HFFc6 (cell line): ENCODE data around the gene PRDX1. TPM values are rescaled to one million over a fixed set of nuclear protein-coding genes. Genes with fewer than 3 reads are reported as not detected.
"Not testable (repeated sequence)": the region's sequence is repeated elsewhere in the genome, so short reads cannot be mapped to it uniquely, and the experiment has no call there.

Experiments used
- DNase-seq: peaks from one replicate; pipeline ENCODE4 v3.0.0-alpha.2; 2018
- H3K27ac Mint-ChIP-seq: 2 replicates; pipeline ENCODE4 v1.8.0; 2020; ENCODE audit warnings: mild to moderate bottlenecking, mixed read lengths
- H3K27me3 Mint-ChIP-seq: 2 replicates; pipeline ENCODE4 v1.8.0; 2021; ENCODE audit warnings: mild to moderate bottlenecking, moderate library complexity, mixed read lengths; ENCODE audit not compliant: insufficient read depth
- H3K36me3 Mint-ChIP-seq: 2 replicates; pipeline ENCODE4 v1.8.0; 2021; ENCODE audit warnings: low read depth, mixed read lengths
- H3K4me1 Mint-ChIP-seq: 2 replicates; pipeline ENCODE4 v1.8.0; 2020; ENCODE audit warnings: low read depth, mixed read lengths
- H3K4me3 Mint-ChIP-seq: 2 replicates; pipeline ENCODE4 v1.8.0; 2020; ENCODE audit warnings: mild to moderate bottlenecking, moderate library complexity, mixed read lengths
- H3K9me3 Mint-ChIP-seq: 2 replicates; pipeline ENCODE4 v1.8.0; 2020; ENCODE audit warnings: mild to moderate bottlenecking, mixed read lengths
- total RNA-seq, 6 experiments: library from RNA; stranded (reverse); fragmentation: NEBNext Ultra II Directional; extraction: Animal tissue kit (Norgen Biotek cat#: 25700); gene quantifications; 2 replicates in 1 of 6; 3 replicates in 5 of 6; pipeline ENCODE4 v1.2.3, GENCODE V29; 2021
- TF ChIP-seq, protein P1 (sequence below): fragments of 200-600 bp; sonication (generic); IDR thresholded peaks from 2 replicates; pipeline ENCODE4 v1.5.0; 2021; ENCODE audit warnings: antibody characterized with exemption, mild to moderate bottlenecking

Gene PRDX1
- total RNA-seq, 6 experiments from 2014 or later, result 798 to 1,123 (median 999) TPM

DNA sequence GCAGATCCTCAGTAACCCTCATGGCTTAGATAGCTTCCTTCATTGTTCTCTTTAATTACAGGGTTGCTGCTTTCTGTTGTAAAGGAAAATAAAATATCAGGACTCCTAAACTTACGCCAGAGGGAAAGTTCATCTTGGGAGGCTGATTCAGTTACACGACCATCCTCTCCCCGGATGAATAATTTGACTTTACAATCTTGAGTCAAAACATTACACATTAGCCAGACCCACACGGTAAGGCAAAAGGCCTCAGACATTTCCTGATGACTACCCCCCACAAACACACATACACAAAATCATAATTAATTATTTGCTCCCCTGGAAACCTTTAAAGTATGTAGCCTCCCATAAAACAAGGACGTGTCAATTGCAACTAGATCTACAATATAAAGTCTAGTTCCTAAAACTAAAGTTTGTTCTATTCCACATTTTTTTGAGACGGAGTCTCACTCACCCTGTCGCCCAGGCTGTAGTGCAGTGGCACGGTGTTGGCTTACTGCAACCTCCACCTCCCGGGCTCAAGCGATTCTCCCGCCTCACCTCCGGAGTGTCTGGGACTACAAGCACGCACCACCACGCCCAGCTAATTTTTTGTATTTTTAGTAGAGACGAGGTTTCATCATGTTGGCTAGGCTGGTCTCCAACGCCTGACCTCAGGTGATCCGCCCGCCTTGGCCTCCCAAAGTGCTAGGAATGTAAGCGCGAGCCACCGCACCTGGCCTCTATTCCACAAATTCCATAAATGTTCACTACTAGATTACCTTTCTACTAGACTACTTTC is 830 bp upstream of the PRDX1 start:
- Mint-ChIP-seq H3K27ac (peak overlapping the region; percentile 98), H3K9me3 (no peaks in the 10 kb centered on the region; the same call in 1 of the 2 replicates), H3K36me3 (peaks cover 15% of the 10 kb centered on the region; the same call in 1 of the 2 replicates), H3K4me1 (peaks cover 48% of the 10 kb centered on the region), H3K27me3 (peaks cover 11% of the 10 kb centered on the region), H3K4me3 (peak overlapping the region; percentile 98)
- TF ChIP-seq, protein P1, sequence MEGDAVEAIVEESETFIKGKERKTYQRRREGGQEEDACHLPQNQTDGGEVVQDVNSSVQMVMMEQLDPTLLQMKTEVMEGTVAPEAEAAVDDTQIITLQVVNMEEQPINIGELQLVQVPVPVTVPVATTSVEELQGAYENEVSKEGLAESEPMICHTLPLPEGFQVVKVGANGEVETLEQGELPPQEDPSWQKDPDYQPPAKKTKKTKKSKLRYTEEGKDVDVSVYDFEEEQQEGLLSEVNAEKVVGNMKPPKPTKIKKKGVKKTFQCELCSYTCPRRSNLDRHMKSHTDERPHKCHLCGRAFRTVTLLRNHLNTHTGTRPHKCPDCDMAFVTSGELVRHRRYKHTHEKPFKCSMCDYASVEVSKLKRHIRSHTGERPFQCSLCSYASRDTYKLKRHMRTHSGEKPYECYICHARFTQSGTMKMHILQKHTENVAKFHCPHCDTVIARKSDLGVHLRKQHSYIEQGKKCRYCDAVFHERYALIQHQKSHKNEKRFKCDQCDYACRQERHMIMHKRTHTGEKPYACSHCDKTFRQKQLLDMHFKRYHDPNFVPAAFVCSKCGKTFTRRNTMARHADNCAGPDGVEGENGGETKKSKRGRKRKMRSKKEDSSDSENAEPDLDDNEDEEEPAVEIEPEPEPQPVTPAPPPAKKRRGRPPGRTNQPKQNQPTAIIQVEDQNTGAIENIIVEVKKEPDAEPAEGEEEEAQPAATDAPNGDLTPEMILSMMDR, result no peak
- peak; percentile 56 for DNase-seq

DNA sequence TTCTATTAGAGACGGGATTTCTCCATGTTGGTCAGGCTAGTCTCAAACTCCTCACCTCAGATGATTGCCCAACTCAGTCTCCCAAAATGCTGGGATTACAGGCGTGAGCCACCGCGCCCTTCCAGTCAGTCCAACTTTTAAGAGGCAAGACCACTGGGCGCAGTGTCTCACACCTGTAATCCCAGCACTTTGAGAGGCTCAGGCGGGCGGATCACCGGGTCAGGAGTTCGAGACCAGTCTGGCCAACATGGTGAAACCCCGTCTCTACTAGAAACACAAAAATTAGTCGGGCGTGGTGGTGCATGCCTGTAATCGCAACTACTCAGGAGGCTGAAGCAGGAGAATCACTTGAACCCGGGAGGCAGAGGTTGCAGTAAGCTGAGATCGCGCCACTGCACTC is 1.9 kb downstream of the PRDX1 start:
- Mint-ChIP-seq H3K27me3 (peaks cover 11% of the 10 kb centered on the region), H3K36me3 (peaks cover 40% of the 10 kb centered on the region), H3K27ac (peak overlapping the region; percentile 98), H3K4me3 (peak overlapping the region; percentile 98), H3K4me1 (peaks cover 60% of the 10 kb centered on the region)
- not testable (repeated sequence) for DNase-seq, H3K9me3 Mint-ChIP-seq

DNA sequence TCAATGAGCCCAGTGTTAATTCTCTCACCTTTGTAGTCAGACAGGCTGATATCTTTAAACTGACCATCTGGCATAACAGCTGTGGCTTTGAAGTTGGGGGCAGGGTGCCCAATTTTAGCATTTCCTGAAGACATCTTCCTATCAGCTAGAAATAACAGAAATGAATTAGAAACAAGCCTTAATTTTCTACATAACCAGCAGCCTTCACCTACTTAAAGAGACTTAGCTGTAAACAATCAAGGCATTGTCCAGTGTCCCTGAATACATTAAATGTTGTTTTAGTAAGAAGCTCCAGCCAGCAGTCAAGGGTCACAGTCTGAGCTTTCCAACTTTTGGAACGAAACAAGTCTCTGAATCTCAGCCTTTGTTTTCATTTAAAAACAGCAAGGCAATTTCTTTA is 2.8 kb downstream of the PRDX1 start:
- H3K27me3 Mint-ChIP-seq, result peaks cover 14% of the 10 kb centered on the region
- peak overlapping the region; percentile 98 for H3K4me3 Mint-ChIP-seq
- TF ChIP-seq, protein P1, result no peak
- H3K27ac Mint-ChIP-seq, result peak overlapping the region; percentile 16
- H3K4me1 Mint-ChIP-seq, result peaks cover 67% of the 10 kb centered on the region
- DNase-seq, result no peak
- no peaks in the 10 kb centered on the region; the same call in 1 of the 2 replicates for H3K9me3 Mint-ChIP-seq
- peaks cover 47% of the 10 kb centered on the region for H3K36me3 Mint-ChIP-seq

DNA sequence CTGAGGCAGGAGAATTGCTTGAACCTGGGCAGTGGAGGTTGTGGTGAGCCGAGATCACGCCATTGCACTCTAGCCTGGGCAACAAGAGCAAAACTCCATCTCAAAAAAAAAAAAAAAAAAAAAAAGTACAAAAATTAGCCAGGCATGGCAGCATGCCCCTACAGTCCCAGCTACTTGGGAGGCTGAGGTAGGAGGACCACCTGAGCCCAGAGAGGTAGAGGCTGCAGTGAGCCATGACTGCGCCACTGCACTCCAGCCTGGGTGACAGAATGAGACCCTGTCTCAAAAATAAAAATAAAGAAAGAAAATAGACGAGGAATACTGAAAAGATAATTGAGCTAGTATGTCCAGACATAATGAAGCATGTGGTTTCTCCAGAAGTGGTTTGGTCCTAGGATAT is 3.3 kb downstream of the PRDX1 start:
- Mint-ChIP-seq H3K4me3 (peak overlapping the region; percentile 98; the same call in 1 of the 2 replicates), H3K27me3 (peaks cover 17% of the 10 kb centered on the region), H3K4me1 (peaks cover 68% of the 10 kb centered on the region), H3K27ac (peak overlapping the region; percentile 16; the same call in 1 of the 2 replicates), H3K36me3 (peaks cover 53% of the 10 kb centered on the region)
- not testable (repeated sequence) for DNase-seq, H3K9me3 Mint-ChIP-seq

DNA sequence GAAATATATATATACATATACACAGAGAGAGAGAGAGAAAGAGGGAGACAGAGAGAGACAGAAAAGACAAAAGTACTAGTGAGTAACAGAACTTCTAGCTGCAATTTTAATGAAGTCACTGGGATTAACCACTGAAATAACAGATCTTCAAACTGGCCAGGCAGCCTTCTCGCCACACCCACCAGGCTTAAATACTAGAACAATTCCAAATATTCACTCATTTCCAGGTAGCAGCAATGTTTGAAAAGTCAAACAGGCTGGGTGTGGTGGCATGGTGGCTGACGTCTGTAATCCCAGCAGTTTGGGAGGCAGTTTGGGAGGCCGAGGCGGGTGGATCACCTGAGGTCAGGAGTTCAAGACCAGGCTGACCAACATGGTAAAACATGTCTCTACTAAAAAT is 5.2 kb downstream of the PRDX1 start:
- DNase-seq, result no peak
- Mint-ChIP-seq H3K4me3 (peak overlapping the region; percentile 45), H3K9me3 (no peaks in the 10 kb centered on the region; the same call in 1 of the 2 replicates), H3K27ac (peak overlapping the region; percentile 94), H3K4me1 (peaks cover 62% of the 10 kb centered on the region), H3K36me3 (peaks cover 62% of the 10 kb centered on the region), H3K27me3 (peaks cover 14% of the 10 kb centered on the region)
- TF ChIP-seq, protein P1, result no peak

DNA sequence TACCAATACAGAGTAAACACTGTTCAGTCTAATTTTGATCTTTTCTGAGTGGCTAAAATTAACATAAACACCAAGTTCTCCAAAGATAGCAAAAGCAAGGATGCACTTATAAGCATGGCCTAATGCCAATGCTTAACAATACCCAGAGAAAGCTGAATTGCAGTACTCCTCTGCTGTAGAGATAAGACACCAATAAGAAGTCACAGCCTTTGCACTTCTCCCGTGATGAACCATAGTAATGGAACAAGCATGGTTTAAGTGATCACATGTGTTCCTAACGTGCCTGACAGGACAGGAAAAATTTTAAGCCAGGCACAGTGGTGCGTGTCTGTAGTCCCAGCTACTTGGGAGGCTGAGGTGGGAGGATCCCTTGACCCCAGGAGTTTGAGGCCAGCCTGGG is 5.6 kb downstream of the PRDX1 start:
- Mint-ChIP-seq H3K27ac (peak overlapping the region; percentile 94), H3K36me3 (peaks cover 65% of the 10 kb centered on the region), H3K4me1 (peaks cover 62% of the 10 kb centered on the region), H3K9me3 (no peaks in the 10 kb centered on the region), H3K27me3 (peaks cover 11% of the 10 kb centered on the region), H3K4me3 (peak overlapping the region; percentile 45)
- TF ChIP-seq, protein P1, result no peak
- no peak for DNase-seq

DNA sequence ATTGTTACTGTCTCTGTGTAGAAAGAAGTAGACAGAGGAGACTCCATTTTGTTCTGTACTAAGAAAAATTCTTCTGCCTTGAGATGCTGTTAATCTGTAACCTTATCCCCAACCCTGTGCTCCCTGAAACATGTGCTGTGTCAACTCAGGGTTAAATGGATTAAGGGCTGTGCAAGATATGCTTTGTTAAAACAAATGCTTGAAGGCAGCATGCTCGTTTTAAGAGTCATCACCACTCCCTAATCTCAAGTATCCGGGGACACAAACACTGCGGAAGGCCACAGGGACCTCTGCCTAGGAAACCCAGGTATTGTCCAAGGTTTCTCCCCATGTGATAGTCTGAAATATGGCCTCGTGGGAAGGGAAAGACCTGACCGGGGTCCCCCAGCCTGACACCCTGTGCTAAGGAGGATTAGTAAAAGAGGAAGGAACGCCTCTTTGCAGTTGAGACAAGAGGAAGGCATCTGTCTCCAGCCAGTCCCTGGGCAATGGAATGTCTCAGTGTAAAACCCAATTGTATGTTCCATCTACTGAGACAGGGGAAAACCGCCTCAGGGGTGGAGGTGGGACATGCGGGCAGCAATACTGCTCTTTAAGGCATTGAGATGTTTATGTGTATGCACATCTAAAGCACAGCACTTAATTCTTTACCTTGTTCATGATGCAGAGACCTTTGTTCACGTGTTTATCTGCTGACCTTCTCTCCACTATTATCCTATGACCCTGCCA is 8.0 kb downstream of the PRDX1 start:
- Mint-ChIP-seq H3K4me1 (peaks cover 52% of the 10 kb centered on the region), H3K27ac (peak overlapping the region; percentile 94), H3K36me3 (peaks cover 69% of the 10 kb centered on the region), H3K4me3 (peak overlapping the region; percentile 64)
- H3K9me3 Mint-ChIP-seq, H3K27me3 Mint-ChIP-seq: not testable (repeated sequence)
- DNase-seq, result peak; percentile 56
